ENCODE data around the gene SYTL4. TPM values are rescaled to one million over a fixed set of nuclear protein-coding genes. Genes with fewer than 3 reads are reported as not detected.
A peak's percentile ranks its signal among the peaks of the same experiment; 100 is the strongest.

The SYTL4 gene
- polyA plus RNA-seq, 3 donors from 2014 or later: 0.70 TPM; not detected in 2

- H3K9me3 Mint-ChIP-seq: no peaks in the 10 kb centered on the region
- DNase-seq: no peak
- H3K36me3 Mint-ChIP-seq: no peaks in the 10 kb centered on the region
- H3K27me3 Mint-ChIP-seq (ENCODE audit: low read depth in 3 of 3): peaks cover 2 to 14% (median 3%) of the 10 kb centered on the region in 3 donors
- no peak overlapping the region for H3K27ac Mint-ChIP-seq
- no peak overlapping the region for H3K4me3 Mint-ChIP-seq
- no peaks in the 10 kb centered on the region for H3K4me1 Mint-ChIP-seq
Measured at GRCh38 chrX:100719139-100719538, 12.8 kb downstream of the SYTL4 start.

GRCh38 chrX:100717363-100717762 lies 14.6 kb downstream of the SYTL4 start:
- no peak overlapping the region for H3K4me3 Mint-ChIP-seq
- H3K36me3 Mint-ChIP-seq: no peaks in the 10 kb centered on the region
- no peak for DNase-seq
- H3K27me3 Mint-ChIP-seq (ENCODE audit: low read depth in 3 of 3): peaks cover 1 to 10% (median 2%) of the 10 kb centered on the region in 3 donors
- H3K9me3 Mint-ChIP-seq: no peaks in the 10 kb centered on the region
- no peaks in the 10 kb centered on the region for H3K4me1 Mint-ChIP-seq
- H3K27ac Mint-ChIP-seq: no peak overlapping the region

- Mint-ChIP-seq H3K27ac (no peak overlapping the region), H3K9me3 (no peaks in the 10 kb centered on the region), H3K36me3 (no peaks in the 10 kb centered on the region), H3K4me1 (no peaks in the 10 kb centered on the region), H3K4me3 (no peak overlapping the region), H3K27me3 (ENCODE audit: low read depth in 3 of 3) (peaks cover 0 to 4% (median 4%) of the 10 kb centered on the region in 3 donors)
- DNase-seq: no peak
Measured at GRCh38 chrX:100710816-100711215, 21.1 kb downstream of the SYTL4 start.

GRCh38 chrX:100704581-100705203 lies 27.2 kb downstream of the SYTL4 start:
- Mint-ChIP-seq H3K4me3 (no peak overlapping the region), H3K27ac (no peak overlapping the region), H3K4me1 (no peaks in the 10 kb centered on the region), H3K27me3 (ENCODE audit: low read depth in 3 of 3) (peaks cover 6 to 13% (median 8%) of the 10 kb centered on the region in 3 donors), H3K36me3 (no peaks in the 10 kb centered on the region), H3K9me3 (peaks cover 0 to 2% (median 0%) of the 10 kb centered on the region in 6 donors)
- DNase-seq: no peak

GRCh38 chrX:100700809-100701208 lies 31.1 kb downstream of the SYTL4 start:
- H3K4me1 Mint-ChIP-seq: no peaks in the 10 kb centered on the region
- DNase-seq: no peak
- no peak overlapping the region for H3K4me3 Mint-ChIP-seq
- H3K27me3 Mint-ChIP-seq (ENCODE audit: low read depth in 3 of 3): peaks cover 4 to 15% (median 6%) of the 10 kb centered on the region in 3 donors
- H3K9me3 Mint-ChIP-seq: peaks cover 0 to 2% (median 0%) of the 10 kb centered on the region in 6 donors
- no peak overlapping the region for H3K27ac Mint-ChIP-seq
- H3K36me3 Mint-ChIP-seq: no peaks in the 10 kb centered on the region

GRCh38 chrX:100698551-100698950 lies 33.4 kb downstream of the SYTL4 start:
- no peak for DNase-seq
- Mint-ChIP-seq H3K27me3 (ENCODE audit: low read depth in 3 of 3) (peaks cover 2 to 13% (median 4%) of the 10 kb centered on the region in 3 donors), H3K4me3 (no peak overlapping the region), H3K4me1 (no peaks in the 10 kb centered on the region), H3K27ac (no peak overlapping the region), H3K9me3 (peaks cover 0 to 2% (median 0%) of the 10 kb centered on the region in 6 donors), H3K36me3 (no peaks in the 10 kb centered on the region)

- H3K4me1 Mint-ChIP-seq: no peaks in the 10 kb centered on the region
- peaks cover 4 to 20% (median 4%) of the 10 kb centered on the region in 3 donors for H3K27me3 Mint-ChIP-seq (ENCODE audit: low read depth in 3 of 3)
- H3K27ac Mint-ChIP-seq: no peak overlapping the region
- H3K4me3 Mint-ChIP-seq: no peak overlapping the region
- no peak for DNase-seq
- H3K36me3 Mint-ChIP-seq: no peaks in the 10 kb centered on the region
- no peaks in the 10 kb centered on the region for H3K9me3 Mint-ChIP-seq
Measured at GRCh38 chrX:100696699-100697351, 35.1 kb downstream of the SYTL4 start.

- H3K9me3 Mint-ChIP-seq: no peaks in the 10 kb centered on the region
- no peak overlapping the region for H3K4me3 Mint-ChIP-seq
Measured at GRCh38 chrX:100695991-100696390, 35.9 kb downstream of the SYTL4 start.

GRCh38 chrX:100695302-100695701 lies 36.6 kb downstream of the SYTL4 start:
- H3K4me1 Mint-ChIP-seq: no peaks in the 10 kb centered on the region
- no peaks in the 10 kb centered on the region for H3K9me3 Mint-ChIP-seq
- no peak for DNase-seq
- peaks cover 1 to 13% (median 2%) of the 10 kb centered on the region in 3 donors for H3K27me3 Mint-ChIP-seq (ENCODE audit: low read depth in 3 of 3)
- H3K27ac Mint-ChIP-seq: no peak overlapping the region
- no peaks in the 10 kb centered on the region for H3K36me3 Mint-ChIP-seq
- no peak overlapping the region for H3K4me3 Mint-ChIP-seq

More at GRCh38 chrX:100695991-100696390, 35.9 kb downstream of the SYTL4 start:
- Mint-ChIP-seq H3K27ac (no peak overlapping the region), H3K27me3 (ENCODE audit: low read depth in 3 of 3) (peaks cover 3 to 14% (median 4%) of the 10 kb centered on the region in 3 donors), H3K4me1 (no peaks in the 10 kb centered on the region), H3K36me3 (no peaks in the 10 kb centered on the region)
- DNase-seq: no peak

GRCh38 chrX:100687546-100687945 lies 44.4 kb downstream of the SYTL4 start:
- Mint-ChIP-seq H3K9me3 (no peaks in the 10 kb centered on the region), H3K4me3 (peak overlapping the region in 1 of 5 donors; percentile 53), H3K27ac (no peak overlapping the region), H3K4me1 (peaks cover 5 to 13% of the 10 kb centered on the region in 2 donors), H3K27me3 (ENCODE audit: low read depth in 3 of 3) (peaks cover 0 to 4% (median 3%) of the 10 kb centered on the region in 3 donors), H3K36me3 (no peaks in the 10 kb centered on the region)
- no peak for DNase-seq

GRCh38 chrX:100687128-100687527 lies 44.8 kb downstream of the SYTL4 start:
- H3K4me1 Mint-ChIP-seq: peaks cover 5 to 13% of the 10 kb centered on the region in 2 donors
- H3K4me3 Mint-ChIP-seq: no peak overlapping the region
- peaks cover 0 to 4% (median 2%) of the 10 kb centered on the region in 3 donors for H3K27me3 Mint-ChIP-seq (ENCODE audit: low read depth in 3 of 3)
- no peak for DNase-seq
- H3K9me3 Mint-ChIP-seq: no peaks in the 10 kb centered on the region
- no peak overlapping the region for H3K27ac Mint-ChIP-seq
- no peaks in the 10 kb centered on the region for H3K36me3 Mint-ChIP-seq

- Mint-ChIP-seq H3K4me3 (no peak overlapping the region), H3K9me3 (no peaks in the 10 kb centered on the region), H3K4me1 (peaks cover 5 to 13% of the 10 kb centered on the region in 2 donors)
Measured at GRCh38 chrX:100685997-100686305, 46.0 kb downstream of the SYTL4 start.

GRCh38 chrX:100685284-100685996 lies 46.5 kb downstream of the SYTL4 start:
- peaks cover 1 to 3% (median 2%) of the 10 kb centered on the region in 3 donors for H3K27me3 Mint-ChIP-seq (ENCODE audit: low read depth in 3 of 3)

More at GRCh38 chrX:100685997-100686305, 46.0 kb downstream of the SYTL4 start:
- no peak for DNase-seq
- peaks cover 0 to 3% (median 2%) of the 10 kb centered on the region in 3 donors for H3K27me3 Mint-ChIP-seq (ENCODE audit: low read depth in 3 of 3)
- H3K27ac Mint-ChIP-seq: no peak overlapping the region
- no peaks in the 10 kb centered on the region for H3K36me3 Mint-ChIP-seq

GRCh38 chrX:100682939-100683338 lies 49.0 kb downstream of the SYTL4 start:
- Mint-ChIP-seq H3K9me3 (no peaks in the 10 kb centered on the region), H3K27ac (no peak overlapping the region), H3K27me3 (ENCODE audit: low read depth in 3 of 3) (peaks cover 0 to 2% (median 1%) of the 10 kb centered on the region in 3 donors), H3K36me3 (no peaks in the 10 kb centered on the region), H3K4me1 (peaks cover 5 to 13% of the 10 kb centered on the region in 2 donors), H3K4me3 (no peak overlapping the region)
- DNase-seq: no peak

More at GRCh38 chrX:100685284-100685996, 46.5 kb downstream of the SYTL4 start:
- DNase-seq: peak; percentile 27 to 50 (median 37)
- Mint-ChIP-seq H3K27ac (no peak overlapping the region), H3K4me1 (peaks cover 5 to 13% of the 10 kb centered on the region in 2 donors), H3K36me3 (no peaks in the 10 kb centered on the region), H3K4me3 (no peak overlapping the region), H3K9me3 (no peaks in the 10 kb centered on the region)

All from immature natural killer cell (primary cell).